DOHH2 (cell line): ENCODE results near the gene PRKN.

Source experiments
- H3F3A ChIP-seq: fragments of 200-600 bp; sonication (generic), shearing (Covaris generic); 2 replicates; pipeline ENCODE4 v1.6.0; 2016; ENCODE audit warnings: antibody characterized with exemption, mild to moderate bottlenecking; ENCODE audit not compliant: control insufficient read depth, insufficient read depth
- H3K27ac ChIP-seq: fragments of 200-600 bp; sonication (generic); 2 replicates; pipeline ENCODE4 v1.5.1; 2014; ENCODE audit warnings: low read depth, mild to moderate bottlenecking, low read length, moderate library complexity
- H3K27me3 ChIP-seq: fragments of 200-600 bp; sonication (generic); 2 replicates; pipeline ENCODE4 v1.6.1; 2014; ENCODE audit warnings: mild to moderate bottlenecking, low read length, mixed read lengths; ENCODE audit not compliant: control insufficient read depth
- H3K36me3 ChIP-seq: fragments of 200-600 bp; sonication (generic); 2 replicates; pipeline ENCODE4 v1.6.1; 2014; ENCODE audit warnings: mild to moderate bottlenecking, low read length, moderate library complexity, mixed read lengths; ENCODE audit not compliant: control insufficient read depth
- H3K4me1 ChIP-seq: fragments of 200-600 bp; sonication (generic); 2 replicates; pipeline ENCODE4 v1.6.1; 2014; ENCODE audit warnings: mild to moderate bottlenecking, low read length, mixed read lengths; ENCODE audit not compliant: control insufficient read depth
- H3K4me2 ChIP-seq: fragments of 200-600 bp; sonication (generic); 2 replicates; pipeline ENCODE4 v1.6.0; 2014; ENCODE audit warnings: mild to moderate bottlenecking, low read length, moderate library complexity
- H3K4me3 ChIP-seq: fragments of 200-600 bp; sonication (generic); 2 replicates; pipeline ENCODE4 v1.5.1; 2014; ENCODE audit warnings: mild to moderate bottlenecking, low read length, mixed read lengths
- H3K79me2 ChIP-seq: fragments of 200-600 bp; sonication (generic); 2 replicates; pipeline ENCODE4 v1.6.1; 2014; ENCODE audit warnings: mild to moderate bottlenecking, low read length, mixed read lengths; ENCODE audit not compliant: control insufficient read depth
- H3K9me2 ChIP-seq: fragments of 200-600 bp; sonication (generic); replicated peaks from 2 replicates; pipeline ENCODE4 v1.6.1; 2014; ENCODE audit warnings: mild to moderate bottlenecking, low read length, mixed read lengths; ENCODE audit not compliant: control insufficient read depth
- H3K9me3 ChIP-seq: fragments of 200-600 bp; sonication (generic); 2 replicates; pipeline ENCODE4 v1.6.1; 2014; ENCODE audit warnings: antibody characterized with exemption, low read length, mixed read lengths; ENCODE audit not compliant: control insufficient read depth, insufficient read depth
- H4K20me1 ChIP-seq: fragments of 200-600 bp; sonication (generic); 2 replicates; pipeline ENCODE4 v1.6.0; 2014; ENCODE audit warnings: low read depth, mild to moderate bottlenecking, antibody characterized with exemption, low read length, moderate library complexity; ENCODE audit not compliant: control insufficient read depth, insufficient read depth
- EZH2phosphoT487 ChIP-seq: fragments of 200-600 bp; sonication (generic); IDR thresholded peaks from 2 replicates; pipeline ENCODE4 v1.6.1; 2017; ENCODE audit warnings: borderline replicate concordance, mild to moderate bottlenecking, antibody characterized with exemption, low read length, moderate library complexity, mixed read lengths
- TF ChIP-seq, protein P1 (sequence below): fragments of 200-600 bp; sonication (generic); IDR thresholded peaks from one replicate; pipeline ENCODE4 v1.5.1; 2014; ENCODE audit warnings: antibody characterized with exemption, mild to moderate bottlenecking, low read depth, low read length; ENCODE audit not compliant: poor library complexity, severe bottlenecking

PRKN gene

DNA sequence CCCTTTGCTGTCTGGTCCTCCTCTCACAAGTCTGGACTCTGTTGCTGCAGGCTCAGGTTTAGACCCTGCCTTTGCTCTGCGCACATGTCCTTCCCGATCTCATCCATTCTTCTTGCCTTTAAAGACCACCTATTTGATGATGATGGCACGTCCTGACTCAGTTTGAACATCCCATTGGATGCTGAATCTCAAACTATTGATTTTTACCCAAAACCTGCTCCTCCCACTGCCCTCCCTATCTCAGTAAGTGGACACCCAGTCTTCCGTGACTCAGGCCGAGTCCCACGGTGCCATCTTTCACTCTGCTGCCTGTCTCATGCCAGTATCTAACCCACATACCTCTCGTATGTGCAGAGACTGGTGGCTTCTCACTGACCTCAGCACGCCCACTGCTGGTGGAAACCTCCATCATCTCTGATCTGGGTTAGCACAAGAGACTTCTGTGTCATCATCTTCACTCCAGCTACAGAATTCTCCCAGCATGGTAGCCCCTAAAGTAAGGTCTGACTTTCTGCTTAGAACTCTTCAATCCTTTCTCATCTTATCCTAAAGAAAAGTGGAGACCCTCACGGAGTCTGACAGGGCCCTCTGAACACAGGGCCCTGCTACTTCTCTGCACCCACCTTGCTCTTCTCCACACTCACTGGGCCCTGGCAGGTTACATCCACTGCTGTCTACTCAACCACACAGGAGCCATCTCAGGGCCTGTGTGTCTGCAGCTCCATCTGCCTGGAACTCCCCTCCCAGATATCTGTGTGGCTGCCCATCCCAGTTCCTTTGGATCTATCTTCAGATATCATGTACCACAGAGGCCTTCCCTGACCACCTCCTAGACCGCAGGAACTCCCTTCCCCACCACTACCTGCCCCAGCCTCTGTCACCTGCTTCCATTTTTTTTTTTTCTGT is 1066.6 kb downstream of the PRKN start:
- Histone ChIP-seq H3K4me3 (no peak overlapping the region), H3K4me1 (no peaks in the 10 kb centered on the region), H3K27ac (no peak overlapping the region), H4K20me1 (no peaks in the 10 kb centered on the region), H3F3A (no peaks in the 10 kb centered on the region), H3K4me2 (no peak overlapping the region), H3K27me3 (no peaks in the 10 kb centered on the region), H3K36me3 (no peaks in the 10 kb centered on the region), H3K79me2 (no peaks in the 10 kb centered on the region), H3K9me2 (no peaks in the 10 kb centered on the region), H3K9me3 (no peaks in the 10 kb centered on the region)
- no peak for TF ChIP-seq EZH2phosphoT487
- TF ChIP-seq, protein P1, sequence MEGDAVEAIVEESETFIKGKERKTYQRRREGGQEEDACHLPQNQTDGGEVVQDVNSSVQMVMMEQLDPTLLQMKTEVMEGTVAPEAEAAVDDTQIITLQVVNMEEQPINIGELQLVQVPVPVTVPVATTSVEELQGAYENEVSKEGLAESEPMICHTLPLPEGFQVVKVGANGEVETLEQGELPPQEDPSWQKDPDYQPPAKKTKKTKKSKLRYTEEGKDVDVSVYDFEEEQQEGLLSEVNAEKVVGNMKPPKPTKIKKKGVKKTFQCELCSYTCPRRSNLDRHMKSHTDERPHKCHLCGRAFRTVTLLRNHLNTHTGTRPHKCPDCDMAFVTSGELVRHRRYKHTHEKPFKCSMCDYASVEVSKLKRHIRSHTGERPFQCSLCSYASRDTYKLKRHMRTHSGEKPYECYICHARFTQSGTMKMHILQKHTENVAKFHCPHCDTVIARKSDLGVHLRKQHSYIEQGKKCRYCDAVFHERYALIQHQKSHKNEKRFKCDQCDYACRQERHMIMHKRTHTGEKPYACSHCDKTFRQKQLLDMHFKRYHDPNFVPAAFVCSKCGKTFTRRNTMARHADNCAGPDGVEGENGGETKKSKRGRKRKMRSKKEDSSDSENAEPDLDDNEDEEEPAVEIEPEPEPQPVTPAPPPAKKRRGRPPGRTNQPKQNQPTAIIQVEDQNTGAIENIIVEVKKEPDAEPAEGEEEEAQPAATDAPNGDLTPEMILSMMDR, result no peak

DNA sequence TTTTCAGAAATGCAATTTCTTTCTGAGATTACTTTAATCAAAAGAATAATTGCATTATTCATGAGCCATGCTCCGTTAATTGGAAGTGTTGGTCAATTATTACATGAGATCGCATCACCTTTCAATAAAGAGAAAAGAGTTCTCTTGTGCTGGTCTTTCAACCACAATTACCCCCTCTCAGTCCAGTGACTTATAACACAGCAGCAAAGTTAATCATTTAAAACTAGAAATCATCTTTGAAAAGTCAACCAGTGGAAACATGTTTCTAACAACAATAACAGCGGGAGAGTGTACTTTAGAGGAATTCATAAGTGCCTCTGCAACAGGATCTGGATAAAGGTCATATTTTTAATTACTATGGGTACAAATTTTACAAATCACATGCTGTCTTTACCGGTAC is 1069.4 kb downstream of the PRKN start:
- Histone ChIP-seq H3K36me3 (no peaks in the 10 kb centered on the region), H3K4me1 (no peaks in the 10 kb centered on the region), H3F3A (no peaks in the 10 kb centered on the region), H3K4me2 (no peak overlapping the region), H3K9me2 (no peaks in the 10 kb centered on the region), H3K27me3 (no peaks in the 10 kb centered on the region), H3K4me3 (no peak overlapping the region), H3K79me2 (no peaks in the 10 kb centered on the region), H3K27ac (no peak overlapping the region), H4K20me1 (no peaks in the 10 kb centered on the region), H3K9me3 (no peaks in the 10 kb centered on the region)
- TF ChIP-seq, protein P1, result no peak
- TF ChIP-seq EZH2phosphoT487, result no peak

DNA sequence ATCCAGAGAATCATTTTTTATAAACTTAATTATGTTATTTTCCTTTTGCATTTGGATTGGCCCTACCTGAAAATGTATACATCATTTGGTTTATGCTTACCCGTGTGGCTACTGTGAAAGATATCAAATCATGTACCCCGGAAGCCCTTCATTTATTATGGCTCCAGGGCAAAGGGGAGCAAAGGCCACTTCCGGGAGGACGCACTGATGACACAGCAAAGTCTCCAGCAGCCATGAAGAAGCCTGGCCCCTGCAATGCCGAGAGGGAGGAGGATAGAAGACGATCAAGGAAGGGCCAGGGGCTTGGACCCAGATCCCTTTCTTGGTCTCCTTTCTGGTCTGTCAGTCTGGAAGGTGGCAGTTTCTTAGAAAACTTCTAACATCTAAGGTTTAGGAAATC is 1073.4 kb downstream of the PRKN start:
- Histone ChIP-seq H3K4me3 (no peak overlapping the region), H3K9me2 (no peaks in the 10 kb centered on the region), H3K27ac (no peak overlapping the region), H4K20me1 (no peaks in the 10 kb centered on the region), H3K4me2 (no peak overlapping the region), H3K4me1 (no peaks in the 10 kb centered on the region), H3K27me3 (no peaks in the 10 kb centered on the region), H3F3A (no peaks in the 10 kb centered on the region), H3K9me3 (no peaks in the 10 kb centered on the region), H3K36me3 (no peaks in the 10 kb centered on the region), H3K79me2 (no peaks in the 10 kb centered on the region)
- no peak for TF ChIP-seq EZH2phosphoT487
- TF ChIP-seq, protein P1, result no peak
